Peyer's patch (tissue), 4 donors: ENCODE data around the gene PPP1R13B. TPM values are rescaled to one million over a fixed set of nuclear protein-coding genes. Genes with fewer than 3 reads are reported as not detected.

Experiments used
- DNase-seq, 3 donors: peaks; one replicate each; pipeline ENCODE4 v3.0.0-alpha.2; 2017 to 2019
- H3K27ac ChIP-seq, 4 donors: fragments of 200-600 bp; sonication (generic); one replicate each; pipeline ENCODE4 v1.5.1; 2016 to 2019
- H3K27me3 ChIP-seq, 2 donors: fragments of 200-600 bp; sonication (generic); one replicate each; pipeline ENCODE4 v1.5.1; 2019
- H3K36me3 ChIP-seq, 3 donors: fragments of 200-600 bp; sonication (generic); one replicate each; pipeline ENCODE4 v1.5.1; 2016 to 2019
- H3K4me1 ChIP-seq, 4 donors: fragments of 200-600 bp; sonication (generic); one replicate each; pipeline ENCODE4 v1.5.1; 2016 to 2019
- H3K4me3 ChIP-seq, 4 donors: fragments of 200-600 bp; sonication (generic); 1 replicate in 3 of 4; 2 replicates in 1 of 4; pipeline ENCODE4 v1.5.1; 2016 to 2019; ENCODE audit warnings: mild to moderate bottlenecking in 1 of 4
- H3K9me3 ChIP-seq, 4 donors: fragments of 200-600 bp; sonication (generic); one replicate each; pipeline ENCODE4 v1.5.1; 2016 to 2019; ENCODE audit warnings: mild to moderate bottlenecking in 1 of 4
- CTCF ChIP-seq, 6 experiments: fragments of 450-650 bp in 4 of 6; fragments of 200-600 bp in 2 of 6; sonication (generic) in 1 of 6; IDR thresholded peaks; one replicate each; pipeline ENCODE4 v1.5.1; 2017 to 2019; ENCODE audit warnings: antibody characterized with exemption in 6 of 6, mild to moderate bottlenecking in 3 of 6, moderate library complexity in 1 of 6
- POLR2A ChIP-seq, 2 donors: fragments of 450-650 bp; IDR thresholded peaks; one replicate each; pipeline ENCODE4 v1.5.1; 2017; ENCODE audit warnings: antibody characterized with exemption in 2 of 2, mild to moderate bottlenecking in 2 of 2, moderate library complexity in 2 of 2
- total RNA-seq, 4 donors: library from RNA; depleted of rRNA; stranded (reverse); fragments of >200 nt; gene quantifications; one replicate each; pipeline ENCODE4 v1.1.0, GENCODE V29; 2016

Gene PPP1R13B
- total RNA-seq, 4 donors from 2014 or later = 30.5 to 78.3 (median 54.0) TPM

DNA sequence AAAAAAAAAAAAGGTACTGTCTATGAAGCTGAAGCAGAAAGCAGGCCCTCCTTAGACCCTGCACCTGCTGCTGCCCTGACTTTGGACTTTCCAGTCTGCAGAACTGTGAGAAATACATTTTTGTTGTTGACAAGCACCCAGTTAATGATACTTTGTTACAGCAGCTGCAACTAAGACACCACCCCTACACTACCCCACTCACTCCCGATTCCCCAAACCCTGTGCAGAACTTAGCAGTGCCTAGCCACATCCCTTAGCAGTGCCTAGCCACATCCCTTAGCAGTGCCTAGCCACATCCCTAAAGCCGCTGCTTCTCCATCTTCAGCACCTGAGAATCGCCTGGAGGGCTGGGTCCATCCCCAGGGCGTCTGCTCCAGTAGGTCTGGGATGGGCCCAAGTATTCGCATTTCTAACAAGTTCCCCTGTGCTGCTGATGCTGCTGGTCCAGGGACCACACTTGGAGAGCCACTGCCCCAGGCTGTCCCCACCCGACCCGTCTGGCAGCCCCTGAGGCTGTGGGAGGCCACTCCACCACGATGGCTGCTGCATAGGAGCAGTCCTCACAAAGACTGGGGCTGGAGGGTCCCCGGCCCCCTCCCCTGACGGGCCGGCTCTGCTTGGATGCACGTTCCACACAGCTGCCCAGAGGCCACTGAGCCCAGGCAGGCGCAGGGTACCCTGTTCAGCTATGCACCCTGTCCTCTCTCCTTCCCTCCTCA, 10.8 kb upstream of the PPP1R13B start:
- peak in 1 of 3 donors; percentile 39 for DNase-seq
- no peak overlapping the region for H3K4me3 ChIP-seq
- no peaks in the 10 kb centered on the region for H3K27me3 ChIP-seq
- no peak overlapping the region for H3K27ac ChIP-seq
- H3K36me3 ChIP-seq = no peaks in the 10 kb centered on the region
- no peaks in the 10 kb centered on the region for H3K9me3 ChIP-seq
- TF ChIP-seq CTCF (IDR thresholded peaks at IDR 0.05) (no peak), POLR2A (IDR thresholded peaks at IDR 0.05) (no peak)
- H3K4me1 ChIP-seq = peaks cover 0 to 7% (median 0%) of the 10 kb centered on the region in 4 donors

GRCh38 chr14:103857256-103857655, 9.9 kb upstream of the PPP1R13B start:
- H3K9me3 ChIP-seq = no peaks in the 10 kb centered on the region
- no peak overlapping the region for H3K4me3 ChIP-seq
- no peaks in the 10 kb centered on the region for H3K27me3 ChIP-seq
- no peak overlapping the region for H3K27ac ChIP-seq
- TF ChIP-seq POLR2A (IDR thresholded peaks at IDR 0.05) (no peak), CTCF (IDR thresholded peaks at IDR 0.05) (no peak)
- H3K4me1 ChIP-seq = peaks cover 0 to 7% (median 0%) of the 10 kb centered on the region in 4 donors
- H3K36me3 ChIP-seq = no peaks in the 10 kb centered on the region
- peak in 1 of 3 donors; percentile 19 for DNase-seq

DNA sequence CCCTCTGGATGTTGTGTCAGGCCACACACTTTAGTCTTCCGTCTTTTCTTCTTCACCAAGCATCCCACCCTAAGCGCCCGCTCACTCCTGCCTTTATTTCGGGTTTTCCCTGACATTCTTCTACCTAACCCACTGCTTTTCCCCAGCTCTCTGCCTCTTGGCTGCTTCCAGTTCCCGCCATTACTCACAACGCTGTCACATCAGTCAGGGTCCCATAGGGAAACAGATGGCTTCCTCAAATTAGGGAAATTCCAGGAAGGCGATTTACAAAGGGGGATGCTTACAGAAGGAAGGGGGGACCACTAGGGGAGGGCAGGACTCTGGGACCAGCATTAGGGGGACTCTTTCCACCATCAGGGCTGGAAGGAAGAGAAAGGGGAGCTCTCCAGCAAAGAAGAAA, 9.2 kb upstream of the PPP1R13B start:
- DNase-seq = peak in 1 of 3 donors; percentile 12
- H3K4me1 ChIP-seq = peaks cover 0 to 7% (median 0%) of the 10 kb centered on the region in 4 donors
- H3K4me3 ChIP-seq = no peak overlapping the region
- no peak for TF ChIP-seq CTCF (IDR thresholded peaks at IDR 0.05)
- TF ChIP-seq POLR2A (IDR thresholded peaks at IDR 0.05) = no peak
- H3K27ac ChIP-seq = no peak overlapping the region
- H3K27me3 ChIP-seq = no peaks in the 10 kb centered on the region
- no peaks in the 10 kb centered on the region for H3K36me3 ChIP-seq
- no peaks in the 10 kb centered on the region for H3K9me3 ChIP-seq

- no peak for TF ChIP-seq CTCF (IDR thresholded peaks at IDR 0.05)
- no peak for TF ChIP-seq POLR2A (IDR thresholded peaks at IDR 0.05)
- H3K36me3 ChIP-seq = no peaks in the 10 kb centered on the region
- no peaks in the 10 kb centered on the region for H3K9me3 ChIP-seq
- H3K4me3 ChIP-seq = no peak overlapping the region
- no peak overlapping the region for H3K27ac ChIP-seq
- DNase-seq = peak in 1 of 3 donors; percentile 40
- peaks cover 0 to 7% (median 0%) of the 10 kb centered on the region in 4 donors for H3K4me1 ChIP-seq
- no peaks in the 10 kb centered on the region for H3K27me3 ChIP-seq
Observed at GRCh38 chr14:103856105-103856504, 8.7 kb upstream of the PPP1R13B start.

DNA sequence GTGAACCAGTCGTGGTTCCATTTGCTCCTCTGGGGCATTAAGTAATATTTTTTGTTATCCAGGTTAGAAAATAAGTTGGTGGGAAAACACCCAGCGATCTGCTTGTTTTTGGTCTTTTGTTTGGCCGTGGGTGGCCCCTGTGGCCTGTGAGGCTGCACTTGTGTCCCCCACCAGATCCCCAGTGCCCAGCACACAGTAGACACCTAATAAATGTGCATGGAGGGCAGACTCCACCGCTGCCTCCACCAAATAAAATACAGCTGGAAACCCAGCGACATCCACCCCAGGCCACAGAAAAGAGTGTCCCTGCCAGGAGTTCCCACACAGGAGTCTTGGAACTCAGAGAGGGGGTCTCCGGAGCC, 8.3 kb upstream of the PPP1R13B start:
- TF ChIP-seq POLR2A (IDR thresholded peaks at IDR 0.05) = no peak
- no peak for TF ChIP-seq CTCF (IDR thresholded peaks at IDR 0.05)
- Histone ChIP-seq H3K9me3 (no peaks in the 10 kb centered on the region), H3K36me3 (no peaks in the 10 kb centered on the region), H3K27me3 (no peaks in the 10 kb centered on the region), H3K4me3 (no peak overlapping the region), H3K27ac (peak overlapping the region in 1 of 4 donors; percentile 30), H3K4me1 (peaks cover 0 to 7% (median 0%) of the 10 kb centered on the region in 4 donors)
- no peak for DNase-seq
